Measurements from ENCODE around the gene B4GALT1.

- TF ChIP-seq POLR2A (IDR thresholded peaks at IDR 0.05; ENCODE audit: low read length) (no peak), GATA1 (IDR thresholded peaks at IDR 0.05; ENCODE audit: low read depth, low read length) (no peak)
Observed at GRCh38 chr9:33129251-33129885, 37.8 kb downstream of the B4GALT1 start.
